ENCODE data around the gene SCN10A. TPM values are rescaled to one million over a fixed set of nuclear protein-coding genes. Genes with fewer than 3 reads are reported as not detected.
A peak's percentile ranks its signal among the peaks of the same experiment; 100 is the strongest.

SCN10A gene
- total RNA-seq, 2 experiments from 2014 or later = not detected

- POLR2A ChIA-PET = no interaction called here
- Mint-ChIP-seq H3K36me3 (no peaks in the 10 kb centered on the region), H3K27me3 (peaks cover 10% of the 10 kb centered on the region), H3K27ac (no peak overlapping the region), H3K4me3 (no peak overlapping the region), H3K4me1 (no peaks in the 10 kb centered on the region), H3K9me3 (no peaks in the 10 kb centered on the region)
- DNase-seq (no peak), ATAC-seq (ENCODE audit: low read depth) (no peak)
Measured at GRCh38 chr3:38824349-38824748, 8.3 kb upstream of the SCN10A start.

- POLR2A ChIA-PET = no interaction called here
- Mint-ChIP-seq H3K4me1 (no peaks in the 10 kb centered on the region), H3K27me3 (peaks cover 10% of the 10 kb centered on the region), H3K9me3 (no peaks in the 10 kb centered on the region), H3K27ac (no peak overlapping the region), H3K4me3 (no peak overlapping the region), H3K36me3 (no peaks in the 10 kb centered on the region)
- ATAC-seq (ENCODE audit: low read depth) (no peak), DNase-seq (no peak)
Measured at GRCh38 chr3:38823722-38824121, 7.7 kb upstream of the SCN10A start.

GRCh38 chr3:38823186-38823585 lies 7.2 kb upstream of the SCN10A start:
- no peak overlapping the region for H3K27ac Mint-ChIP-seq
- ATAC-seq (ENCODE audit: low read depth) = no peak

GRCh38 chr3:38811822-38812221 lies 4.2 kb downstream of the SCN10A start:
- ATAC-seq (ENCODE audit: low read depth) (no peak), DNase-seq (no peak)
- no peak overlapping the region for H3K4me3 Mint-ChIP-seq
- H3K27ac Mint-ChIP-seq = no peak overlapping the region
- H3K27me3 Mint-ChIP-seq = peaks cover 7% of the 10 kb centered on the region
- no peaks in the 10 kb centered on the region for H3K4me1 Mint-ChIP-seq
- no peaks in the 10 kb centered on the region for H3K36me3 Mint-ChIP-seq
- POLR2A ChIA-PET = no interaction called here
- no peaks in the 10 kb centered on the region for H3K9me3 Mint-ChIP-seq

More at GRCh38 chr3:38823186-38823585, 7.2 kb upstream of the SCN10A start:
- Mint-ChIP-seq H3K4me3 (no peak overlapping the region), H3K9me3 (no peaks in the 10 kb centered on the region), H3K4me1 (no peaks in the 10 kb centered on the region), H3K27me3 (peaks cover 10% of the 10 kb centered on the region), H3K36me3 (no peaks in the 10 kb centered on the region)
- POLR2A ChIA-PET = no interaction called here
- DNase-seq = no peak

GRCh38 chr3:38805765-38806386 lies 10.1 kb downstream of the SCN10A start:
- peaks cover 2% of the 10 kb centered on the region for H3K27me3 Mint-ChIP-seq
- ATAC-seq (ENCODE audit: low read depth) (no peak), DNase-seq (peak; percentile 49)
- H3K9me3 Mint-ChIP-seq = peaks cover 1% of the 10 kb centered on the region
- H3K4me1 Mint-ChIP-seq = no peaks in the 10 kb centered on the region
- POLR2A ChIA-PET = interaction anchor here (0.6 kb wide), 1 partner anchor 1755 kb away, joined by 3 read pairs; no protein-coding TSS in a partner anchor
- H3K36me3 Mint-ChIP-seq = no peaks in the 10 kb centered on the region
- no peak overlapping the region for H3K4me3 Mint-ChIP-seq
- no peak overlapping the region for H3K27ac Mint-ChIP-seq

- Mint-ChIP-seq H3K9me3 (peaks cover 1% of the 10 kb centered on the region), H3K4me3 (no peak overlapping the region), H3K36me3 (no peaks in the 10 kb centered on the region), H3K27ac (no peak overlapping the region), H3K27me3 (peaks cover 2% of the 10 kb centered on the region), H3K4me1 (no peaks in the 10 kb centered on the region)
- DNase-seq (no peak), ATAC-seq (ENCODE audit: low read depth) (no peak)
- POLR2A ChIA-PET = no interaction called here
Measured at GRCh38 chr3:38805004-38805403, 11.0 kb downstream of the SCN10A start.

- POLR2A ChIA-PET = no interaction called here
Measured at GRCh38 chr3:38800511-38800910, 15.5 kb downstream of the SCN10A start.

GRCh38 chr3:38793721-38794120 lies 22.3 kb downstream of the SCN10A start:
- Mint-ChIP-seq H3K9me3 (no peaks in the 10 kb centered on the region), H3K27me3 (peaks cover 5% of the 10 kb centered on the region), H3K4me1 (no peaks in the 10 kb centered on the region), H3K4me3 (no peak overlapping the region), H3K27ac (no peak overlapping the region), H3K36me3 (no peaks in the 10 kb centered on the region)
- no peak for ATAC-seq (ENCODE audit: low read depth)
- no peak for DNase-seq
- POLR2A ChIA-PET = no interaction called here

More at GRCh38 chr3:38800511-38800910, 15.5 kb downstream of the SCN10A start:
- Mint-ChIP-seq H3K4me1 (no peaks in the 10 kb centered on the region), H3K36me3 (no peaks in the 10 kb centered on the region), H3K27me3 (no peaks in the 10 kb centered on the region), H3K4me3 (no peak overlapping the region), H3K27ac (no peak overlapping the region), H3K9me3 (no peaks in the 10 kb centered on the region)
- ATAC-seq (ENCODE audit: low read depth) (no peak), DNase-seq (no peak)

GRCh38 chr3:38792983-38793382 lies 23.0 kb downstream of the SCN10A start:
- DNase-seq (no peak), ATAC-seq (ENCODE audit: low read depth) (no peak)
- POLR2A ChIA-PET = no interaction called here
- H3K36me3 Mint-ChIP-seq = no peaks in the 10 kb centered on the region
- H3K9me3 Mint-ChIP-seq = no peaks in the 10 kb centered on the region
- H3K4me1 Mint-ChIP-seq = no peaks in the 10 kb centered on the region
- H3K4me3 Mint-ChIP-seq = no peak overlapping the region
- peaks cover 5% of the 10 kb centered on the region for H3K27me3 Mint-ChIP-seq
- H3K27ac Mint-ChIP-seq = no peak overlapping the region

GRCh38 chr3:38782148-38782547 lies 33.9 kb downstream of the SCN10A start:
- DNase-seq (no peak), ATAC-seq (ENCODE audit: low read depth) (no peak)
- H3K4me3 Mint-ChIP-seq = no peak overlapping the region
- peaks cover 22% of the 10 kb centered on the region for H3K27me3 Mint-ChIP-seq
- POLR2A ChIA-PET = no interaction called here
- no peaks in the 10 kb centered on the region for H3K4me1 Mint-ChIP-seq
- no peak overlapping the region for H3K27ac Mint-ChIP-seq
- no peaks in the 10 kb centered on the region for H3K9me3 Mint-ChIP-seq
- H3K36me3 Mint-ChIP-seq = no peaks in the 10 kb centered on the region

- POLR2A ChIA-PET = no interaction called here
- ATAC-seq (ENCODE audit: low read depth) (no peak), DNase-seq (no peak)
- Mint-ChIP-seq H3K27ac (no peak overlapping the region), H3K4me3 (no peak overlapping the region), H3K4me1 (no peaks in the 10 kb centered on the region), H3K9me3 (no peaks in the 10 kb centered on the region), H3K36me3 (no peaks in the 10 kb centered on the region), H3K27me3 (peaks cover 15% of the 10 kb centered on the region)
Measured at GRCh38 chr3:38773528-38773927, 42.5 kb downstream of the SCN10A start.

GRCh38 chr3:38763569-38763968 lies 52.4 kb downstream of the SCN10A start:
- H3K36me3 Mint-ChIP-seq = no peaks in the 10 kb centered on the region
- POLR2A ChIA-PET = no interaction called here
- H3K27ac Mint-ChIP-seq = no peak overlapping the region
- no peak for DNase-seq
- H3K4me3 Mint-ChIP-seq = no peak overlapping the region
- peaks cover 8% of the 10 kb centered on the region for H3K27me3 Mint-ChIP-seq
- peaks cover 6% of the 10 kb centered on the region for H3K9me3 Mint-ChIP-seq
- H3K4me1 Mint-ChIP-seq = no peaks in the 10 kb centered on the region
- ATAC-seq (ENCODE audit: low read depth) = no peak

GRCh38 chr3:38758557-38758956 lies 57.5 kb downstream of the SCN10A start:
- Mint-ChIP-seq H3K9me3 (no peaks in the 10 kb centered on the region), H3K27me3 (no peaks in the 10 kb centered on the region), H3K36me3 (no peaks in the 10 kb centered on the region), H3K4me3 (no peak overlapping the region), H3K27ac (no peak overlapping the region), H3K4me1 (no peaks in the 10 kb centered on the region)
- DNase-seq (no peak), ATAC-seq (ENCODE audit: low read depth) (no peak)
- POLR2A ChIA-PET = no interaction called here

- Mint-ChIP-seq H3K27ac (no peak overlapping the region), H3K4me3 (no peak overlapping the region), H3K27me3 (no peaks in the 10 kb centered on the region), H3K9me3 (no peaks in the 10 kb centered on the region), H3K36me3 (no peaks in the 10 kb centered on the region), H3K4me1 (no peaks in the 10 kb centered on the region)
- no peak for ATAC-seq (ENCODE audit: low read depth)
- POLR2A ChIA-PET = no interaction called here
- DNase-seq = no peak
Measured at GRCh38 chr3:38757721-38758120, 58.3 kb downstream of the SCN10A start.

GRCh38 chr3:38756892-38757291 lies 59.1 kb downstream of the SCN10A start:
- no peak for ATAC-seq (ENCODE audit: low read depth)
- POLR2A ChIA-PET = no interaction called here
- no peak overlapping the region for H3K27ac Mint-ChIP-seq
- no peaks in the 10 kb centered on the region for H3K4me1 Mint-ChIP-seq
- DNase-seq = no peak
- H3K36me3 Mint-ChIP-seq = no peaks in the 10 kb centered on the region
- H3K9me3 Mint-ChIP-seq = no peaks in the 10 kb centered on the region
- no peak overlapping the region for H3K4me3 Mint-ChIP-seq
- H3K27me3 Mint-ChIP-seq = no peaks in the 10 kb centered on the region
